ENCODE results near the gene ITGA2B.

GRCh38 chr17:44386182-44386525 lies 3.3 kb downstream of the ITGA2B start:
- TF ChIP-seq GATA2 (IDR thresholded peaks at IDR 0.05; ENCODE audit: low read depth, low read length) (no peak), GATA3 (IDR thresholded peaks at IDR 0.05; ENCODE audit: low read depth, low read length) (no peak)

All from SH-SY5Y (cell line).